GM12873 (cell line): ENCODE results near the gene PIK3C2A.

Experiments used
- CTCF ChIP-seq: IDR thresholded peaks from 2 replicates; pipeline ENCODE4 v1.5.1; 2012; ENCODE audit warnings: low read depth, mild to moderate bottlenecking, moderate library complexity, low read length, control low read depth; ENCODE audit not compliant: insufficient read depth; ENCODE audit errors: missing control alignments

Gene PIK3C2A

GRCh38 chr11:17207317-17208256 is at the start of gene PIK3C2A:
Gene PIK3C2A, minus strand, starts transcription at chr11:17207986. Its CDS starts 38,245 bp downstream, at chr11:17169741.
- TF ChIP-seq CTCF: no peak

- TF ChIP-seq CTCF: no peak
These were observed 49.4 kb upstream of the PIK3C2A start for GRCh38 chr11:17257196-17257595.

GRCh38 chr11:17256512-17256911 is 48.7 kb upstream of the PIK3C2A start:
- TF ChIP-seq CTCF: no peak

- TF ChIP-seq CTCF: no peak
These were observed 44.9 kb upstream of the PIK3C2A start for GRCh38 chr11:17252704-17253103.

- TF ChIP-seq CTCF: no peak
These were observed 43.0 kb upstream of the PIK3C2A start for GRCh38 chr11:17250561-17251350.

GRCh38 chr11:17244046-17244445 is 36.3 kb upstream of the PIK3C2A start:
- no peak for TF ChIP-seq CTCF

GRCh38 chr11:17240780-17241179 is 33.0 kb upstream of the PIK3C2A start:
- TF ChIP-seq CTCF: no peak
